Adrenal gland (tissue), 5 donors: ENCODE results near the gene RNU4-1.

Experiments
- POLR2A ChIP-seq, 2 donors: fragments of 450-650 bp; IDR thresholded peaks; one replicate each; pipeline ENCODE4 v1.6.1; 2017; ENCODE audit warnings: antibody characterized with exemption in 2 of 2, mild to moderate bottlenecking in 2 of 2, moderate library complexity in 1 of 2
- TF ChIP-seq, protein P1 (sequence below), 6 experiments: fragments of 450-650 bp in 4 of 6; fragments of 200-600 bp in 2 of 6; sonication (generic) in 1 of 6; IDR thresholded peaks; 1 replicate in 5 of 6; 2 replicates in 1 of 6; pipeline versions ENCODE4 v1.5.1 to v1.8.0; 2016 to 2021; ENCODE audit warnings: antibody characterized with exemption in 6 of 6, mild to moderate bottlenecking in 2 of 6, moderate library complexity in 1 of 6
- donor health status: DM: no; HTN: no; CAD: no.

DNA sequence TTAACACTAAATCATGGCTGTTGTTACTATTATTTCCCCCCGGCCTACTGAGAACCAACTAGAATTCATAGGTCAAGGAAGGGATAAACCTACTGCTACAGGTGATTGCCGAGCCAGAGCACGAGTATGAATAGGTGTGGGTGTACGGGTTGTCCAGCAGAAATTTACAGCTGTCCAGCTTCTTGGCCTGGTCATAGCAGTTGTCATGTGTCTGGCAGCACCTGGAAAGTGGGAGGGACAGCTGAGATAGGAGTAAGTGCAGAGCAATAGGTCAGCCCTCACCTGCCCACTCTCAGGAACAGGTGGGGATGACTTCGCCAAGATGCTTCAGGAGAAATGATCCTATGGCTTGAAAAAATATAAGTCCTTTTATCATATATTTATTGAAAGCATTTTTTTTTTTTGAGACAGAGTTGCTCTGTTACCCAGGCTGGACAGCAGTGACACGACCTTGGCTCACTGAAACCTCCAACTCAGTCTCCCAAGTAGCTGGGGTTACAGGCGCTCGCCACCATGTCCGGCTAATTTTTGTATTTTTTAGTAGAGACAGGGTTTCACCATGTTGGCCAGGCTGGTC lies 31.9 kb upstream of the RNU4-1 start:
- TF ChIP-seq POLR2A (IDR thresholded peaks at IDR 0.05), result no peak
- TF ChIP-seq, protein P1, sequence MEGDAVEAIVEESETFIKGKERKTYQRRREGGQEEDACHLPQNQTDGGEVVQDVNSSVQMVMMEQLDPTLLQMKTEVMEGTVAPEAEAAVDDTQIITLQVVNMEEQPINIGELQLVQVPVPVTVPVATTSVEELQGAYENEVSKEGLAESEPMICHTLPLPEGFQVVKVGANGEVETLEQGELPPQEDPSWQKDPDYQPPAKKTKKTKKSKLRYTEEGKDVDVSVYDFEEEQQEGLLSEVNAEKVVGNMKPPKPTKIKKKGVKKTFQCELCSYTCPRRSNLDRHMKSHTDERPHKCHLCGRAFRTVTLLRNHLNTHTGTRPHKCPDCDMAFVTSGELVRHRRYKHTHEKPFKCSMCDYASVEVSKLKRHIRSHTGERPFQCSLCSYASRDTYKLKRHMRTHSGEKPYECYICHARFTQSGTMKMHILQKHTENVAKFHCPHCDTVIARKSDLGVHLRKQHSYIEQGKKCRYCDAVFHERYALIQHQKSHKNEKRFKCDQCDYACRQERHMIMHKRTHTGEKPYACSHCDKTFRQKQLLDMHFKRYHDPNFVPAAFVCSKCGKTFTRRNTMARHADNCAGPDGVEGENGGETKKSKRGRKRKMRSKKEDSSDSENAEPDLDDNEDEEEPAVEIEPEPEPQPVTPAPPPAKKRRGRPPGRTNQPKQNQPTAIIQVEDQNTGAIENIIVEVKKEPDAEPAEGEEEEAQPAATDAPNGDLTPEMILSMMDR (IDR thresholded peaks at IDR 0.05), result no peak
